ENCODE data around the gene LCN9.

GRCh38 chr9:135676891-135677290 is 13.8 kb downstream of the LCN9 start:
- TF ChIP-seq CTCF (conservative IDR thresholded peaks at IDR 0.05; ENCODE audit: low read depth, low read length) (no peak), EZH2 (IDR thresholded peaks at IDR 0.05; ENCODE audit: low read length, unreplicated experiment) (no peak), EZH2phosphoT487 (IDR thresholded peaks at IDR 0.05; ENCODE audit: borderline replicate concordance, low read length) (no peak)
